Mucosa of descending colon (tissue), 3 donors: ENCODE data around the gene MIF4GD. TPM values are rescaled to one million over a fixed set of nuclear protein-coding genes. Genes with fewer than 3 reads are reported as not detected.

Source experiments
- ATAC-seq: fragments of 200-7000 bp; cut with Tn5 transposase; one replicate; pipeline ENCODE4 v1.9.1; 2020; ENCODE audit warnings: mild to moderate bottlenecking, moderate library complexity
- DNase-seq, 3 donors: peaks; one replicate each; pipeline ENCODE4 v3.0.0-alpha.2; 2020
- H3K36me3 ChIP-seq: fragments of 200-600 bp; one replicate; pipeline ENCODE4 v1.8.0; 2021; ENCODE audit warnings: low read depth, mild to moderate bottlenecking
- H3K4me1 ChIP-seq: fragments of 200-600 bp; one replicate; pipeline ENCODE4 v1.8.0; 2021; ENCODE audit warnings: low read depth, mild to moderate bottlenecking
- H3K4me3 ChIP-seq: fragments of 200-600 bp; one replicate; pipeline ENCODE4 v1.8.0; 2021; ENCODE audit warnings: mild to moderate bottlenecking
- H3K9me3 ChIP-seq: fragments of 200-600 bp; one replicate; pipeline ENCODE4 v1.8.0; 2021; ENCODE audit warnings: mild to moderate bottlenecking
- intact Hi-C, 2 donors: fragments of 100-400 bp; cut with DNase I in 1 of 2; cut with micrococcal nuclease in 1 of 2; formaldehyde crosslinking; loops; one replicate each; pipeline versions ENCODE4 v1.11.0 to v1.11.1; 2022; cut with DNase I, micrococcal nuclease
- total RNA-seq, 3 donors: library from RNA; stranded (reverse); fragmentation: NEBNext Ultra II Directional in 2 of 3; extraction: Animal tissue kit (Norgen Biotek cat#: 25700) in 2 of 3; gene quantifications; one replicate each; pipeline versions ENCODE4 v1.2.1 to v1.2.4, GENCODE V29; 2021 to 2023
- TF ChIP-seq, protein P1 (sequence below): fragments of 200-600 bp; IDR thresholded peaks from one replicate; pipeline ENCODE4 v1.8.0; 2022; ENCODE audit warnings: antibody characterized with exemption, mild to moderate bottlenecking
- donor health status: DM: no; HTN: no; CAD: no; lungs with moderate emphysema.
- donor health status: DM: no; HTN: no; CAD: no.
- donor health status: DM: no; HTN: yes; CAD: no.

Gene MIF4GD
- total RNA-seq, 3 donors from 2014 or later, result 17.3 to 21.4 (median 19.1) TPM

DNA sequence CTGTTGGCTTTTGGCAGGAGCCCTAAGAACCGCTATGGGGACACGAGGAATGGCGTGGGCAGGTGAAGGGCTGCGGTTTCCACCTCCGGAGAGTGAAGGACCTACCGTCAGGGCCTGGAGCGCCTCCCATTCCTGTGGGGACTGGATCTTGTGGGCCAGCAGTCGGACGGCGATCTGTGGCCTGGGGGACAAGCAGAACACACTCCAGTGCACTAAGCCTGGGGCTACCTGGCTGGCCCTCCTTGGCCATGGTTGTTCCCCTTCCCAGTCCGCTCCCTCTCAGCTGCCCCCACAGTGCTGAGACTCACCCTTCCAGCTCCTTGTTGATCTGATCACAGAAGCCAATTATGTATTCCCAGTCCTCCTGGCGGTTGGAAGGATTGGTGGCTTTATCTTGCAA lies 24.6 kb downstream of the MIF4GD start:
- no peaks in the 10 kb centered on the region for H3K4me1 ChIP-seq
- no peaks in the 10 kb centered on the region for H3K36me3 ChIP-seq
- H3K4me3 ChIP-seq, result no peak overlapping the region
- no peak for ATAC-seq
- no peaks in the 10 kb centered on the region for H3K9me3 ChIP-seq
- TF ChIP-seq, protein P1, sequence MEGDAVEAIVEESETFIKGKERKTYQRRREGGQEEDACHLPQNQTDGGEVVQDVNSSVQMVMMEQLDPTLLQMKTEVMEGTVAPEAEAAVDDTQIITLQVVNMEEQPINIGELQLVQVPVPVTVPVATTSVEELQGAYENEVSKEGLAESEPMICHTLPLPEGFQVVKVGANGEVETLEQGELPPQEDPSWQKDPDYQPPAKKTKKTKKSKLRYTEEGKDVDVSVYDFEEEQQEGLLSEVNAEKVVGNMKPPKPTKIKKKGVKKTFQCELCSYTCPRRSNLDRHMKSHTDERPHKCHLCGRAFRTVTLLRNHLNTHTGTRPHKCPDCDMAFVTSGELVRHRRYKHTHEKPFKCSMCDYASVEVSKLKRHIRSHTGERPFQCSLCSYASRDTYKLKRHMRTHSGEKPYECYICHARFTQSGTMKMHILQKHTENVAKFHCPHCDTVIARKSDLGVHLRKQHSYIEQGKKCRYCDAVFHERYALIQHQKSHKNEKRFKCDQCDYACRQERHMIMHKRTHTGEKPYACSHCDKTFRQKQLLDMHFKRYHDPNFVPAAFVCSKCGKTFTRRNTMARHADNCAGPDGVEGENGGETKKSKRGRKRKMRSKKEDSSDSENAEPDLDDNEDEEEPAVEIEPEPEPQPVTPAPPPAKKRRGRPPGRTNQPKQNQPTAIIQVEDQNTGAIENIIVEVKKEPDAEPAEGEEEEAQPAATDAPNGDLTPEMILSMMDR, result no peak
- DNase-seq, result no peak
- intact Hi-C loops, result no loop called here

DNA sequence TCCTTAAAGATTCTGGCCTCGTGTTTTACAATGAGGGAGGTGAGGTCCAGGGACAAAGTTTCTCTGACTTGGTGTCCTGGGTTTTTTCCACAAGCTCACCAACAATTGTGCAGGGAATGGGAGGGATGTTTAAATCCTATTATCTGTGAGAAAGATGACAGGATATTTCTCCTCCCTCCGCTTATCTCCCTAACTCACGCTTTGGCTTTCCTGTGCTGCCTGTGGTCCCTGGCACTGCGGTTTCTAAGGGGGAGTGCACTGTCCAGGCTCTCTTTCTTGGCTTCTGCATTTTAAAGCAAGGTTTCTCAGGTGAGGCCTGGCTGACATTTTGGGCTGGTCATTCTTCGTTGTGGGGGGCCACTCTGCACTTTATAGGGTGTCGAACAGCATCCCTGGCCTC lies 26.0 kb downstream of the MIF4GD start:
- intact Hi-C loops, result no loop called here
- no peak for ATAC-seq
- H3K9me3 ChIP-seq, result no peaks in the 10 kb centered on the region
- H3K4me1 ChIP-seq, result no peaks in the 10 kb centered on the region
- TF ChIP-seq, protein P1, result no peak
- no peak for DNase-seq
- H3K36me3 ChIP-seq, result no peaks in the 10 kb centered on the region
- H3K4me3 ChIP-seq, result no peak overlapping the region

DNA sequence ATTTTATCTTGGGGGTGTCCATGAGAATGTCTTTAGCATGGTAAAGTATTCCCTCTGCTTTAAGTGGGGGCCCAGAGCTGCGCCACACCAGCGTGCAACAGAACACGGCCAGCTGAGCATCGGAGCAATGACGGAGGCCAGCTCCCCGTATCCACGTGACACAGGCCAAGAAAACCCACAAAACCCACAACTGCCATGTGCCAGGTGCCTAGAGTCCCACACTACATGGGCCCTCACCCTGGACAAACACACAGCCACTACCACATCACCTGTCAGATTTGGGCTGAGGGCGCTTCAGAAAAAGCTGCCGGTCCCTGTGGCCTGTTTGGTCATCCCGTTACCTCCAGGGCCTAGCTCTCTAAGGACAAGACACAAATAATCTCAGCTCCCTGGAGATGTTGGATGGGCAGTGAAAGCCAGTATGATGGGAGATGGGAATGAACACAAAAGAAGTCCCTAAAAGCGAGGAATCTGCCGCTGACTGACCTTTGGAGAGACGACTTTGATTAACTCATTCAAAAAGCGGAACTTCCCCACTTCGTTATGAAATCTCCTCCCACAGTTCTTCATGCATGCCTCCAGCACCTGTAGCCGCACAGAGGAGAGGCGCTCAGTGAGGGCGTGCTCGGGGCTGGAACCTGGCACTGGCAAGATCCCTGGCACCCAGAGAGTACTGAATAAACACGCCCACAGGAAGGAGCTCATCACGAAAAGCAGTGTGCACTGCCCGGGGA lies 26.7 kb downstream of the MIF4GD start:
- intact Hi-C loops, result no loop called here
- peak; percentile 27 for ATAC-seq
- no peaks in the 10 kb centered on the region for H3K9me3 ChIP-seq
- no peak for DNase-seq
- H3K4me3 ChIP-seq, result no peak overlapping the region
- H3K4me1 ChIP-seq, result no peaks in the 10 kb centered on the region
- H3K36me3 ChIP-seq, result no peaks in the 10 kb centered on the region
- TF ChIP-seq, protein P1, result no peak

DNA sequence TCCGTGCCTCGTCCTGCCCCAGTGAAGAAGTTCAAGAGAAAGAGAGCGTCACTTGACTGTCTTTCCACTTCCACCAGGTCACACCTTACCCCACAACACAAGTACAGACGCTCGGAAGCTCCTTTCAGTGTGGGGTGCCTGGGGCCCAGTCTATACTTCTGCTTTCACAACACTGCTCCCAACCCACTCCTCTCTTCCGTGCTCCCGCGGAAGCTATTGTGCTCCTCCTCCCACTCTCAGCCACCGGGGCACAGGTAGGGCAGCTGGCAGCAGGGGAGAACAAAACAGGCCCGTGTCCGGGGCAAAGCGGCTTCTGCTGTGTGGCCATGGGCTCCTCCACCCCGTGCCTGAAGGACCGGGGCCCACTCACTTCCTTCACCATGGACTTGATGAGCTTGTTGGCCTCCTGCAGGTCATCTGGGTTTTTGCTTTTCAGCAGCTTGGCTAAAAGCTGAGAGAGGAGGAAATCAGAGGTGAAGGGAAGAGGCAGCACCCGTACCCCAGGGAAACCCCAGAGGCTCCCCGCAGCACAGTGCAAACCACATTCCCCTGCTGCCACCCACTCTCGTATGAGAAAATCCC lies 28.5 kb downstream of the MIF4GD start:
- TF ChIP-seq, protein P1, result no peak
- H3K4me3 ChIP-seq, result no peak overlapping the region
- DNase-seq, result peak in 1 of 3 donors; percentile 66
- no peaks in the 10 kb centered on the region for H3K9me3 ChIP-seq
- no peaks in the 10 kb centered on the region for H3K4me1 ChIP-seq
- peak; percentile 47 for ATAC-seq
- H3K36me3 ChIP-seq, result no peaks in the 10 kb centered on the region
- intact Hi-C loops, result no loop called here

DNA sequence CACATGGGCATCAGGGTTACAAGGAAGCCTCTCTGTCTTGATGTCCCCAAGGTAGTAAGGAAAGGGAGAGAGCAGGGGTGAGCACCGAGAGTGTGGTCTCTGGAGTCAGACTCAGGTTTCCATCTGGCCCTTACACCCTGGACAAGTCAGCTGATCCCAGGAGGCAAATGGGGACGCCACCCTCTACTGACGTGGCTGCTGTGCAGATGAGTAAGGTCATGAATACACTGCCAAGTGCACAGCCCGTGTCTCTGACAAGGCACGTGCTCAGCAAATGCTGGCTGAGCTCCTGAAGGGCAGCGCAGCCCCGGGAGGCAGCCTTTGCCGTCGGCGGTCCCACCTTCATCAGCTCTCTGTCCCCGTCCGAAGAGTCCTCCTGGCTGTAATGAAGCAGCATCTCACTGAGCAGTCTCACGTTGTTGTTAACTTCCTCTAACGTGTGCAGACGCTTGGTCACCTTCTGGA lies 29.0 kb downstream of the MIF4GD start:
- Histone ChIP-seq H3K9me3 (no peaks in the 10 kb centered on the region), H3K36me3 (no peaks in the 10 kb centered on the region), H3K4me1 (no peaks in the 10 kb centered on the region), H3K4me3 (no peak overlapping the region)
- DNase-seq, result no peak
- no peak for ATAC-seq
- intact Hi-C loops, result no loop called here
- TF ChIP-seq, protein P1, result no peak
